K562 (cell line): ENCODE results near the gene BCCIP. TPM values are rescaled to one million over a fixed set of nuclear protein-coding genes. Genes with fewer than 3 reads are reported as not detected.

Experiments used
- ATAC-seq: fragments of 200-7000 bp; cut with Tn5 transposase; 3 replicates; pipeline ENCODE4 v1.9.1; 2020; ENCODE audit warnings: moderate library complexity
- BruUV-seq: library from RNA; stranded (reverse); fragments of 400-500 nt; replicated peaks from 2 replicates; lab custom pipeline; 2021; lab: Mats Ljungman, UMichigan
- CTCF ChIA-PET: fragments of 300-600 bp; formaldehyde crosslinking; extraction: SDS; loops from one replicate; lab custom pipeline; 2021; ENCODE audit warnings: low intra/inter-chr PET ratio; lab: Yijun Ruan, JAX
- POLR2A ChIA-PET: fragments of 300-600, 350-650 bp; sonication (Branson Sonifier 250); formaldehyde crosslinking; extraction: SDS; loops from one replicate; lab custom pipeline; 2021; ENCODE audit warnings: antibody characterized with exemption, inconsistent platforms; lab: Yijun Ruan, JAX
- DNase-seq, 4 experiments: peaks; one replicate each; pipeline versions ENCODE4 v3.0.0 to v3.0.0-alpha.2; 2011 to 2018; ENCODE audit warnings: low spot score in 3 of 4, mixed read lengths in 3 of 4; ENCODE audit errors: extremely low read depth in 1 of 4
- FAIRE-seq: peaks from 2 replicates; lab custom pipeline; 2011; peaks lifted over from hg19 to GRCh38; lab: Jason Lieb, UNC
- H2AFZ ChIP-seq: 2 replicates; pipeline ENCODE4 v1.6.0; 2011; ENCODE audit warnings: low read depth, low read length, control low read depth, inconsistent platforms
- H3K27ac ChIP-seq: fragments of 200-600 bp; 3 replicates; pipeline ENCODE4 v1.8.0; 2011; ENCODE audit warnings: low read depth, mild to moderate bottlenecking, control low read depth, inconsistent platforms, low read length, moderate library complexity, mixed read lengths; ENCODE audit errors: extremely low read depth
- H3K27me3 ChIP-seq, 2 experiments: fragments of 300-600 bp in 1 of 2; 2 replicates in 1 of 2; 3 replicates in 1 of 2; pipeline versions ENCODE4 v1.6.0 to v1.8.0; 2011; ENCODE audit warnings: inconsistent platforms in 2 of 2, low read length in 2 of 2, mild to moderate bottlenecking in 1 of 2, mixed read lengths in 1 of 2, moderate library complexity in 1 of 2; ENCODE audit not compliant: control insufficient read depth in 2 of 2, insufficient read depth in 2 of 2
- H3K36me3 ChIP-seq: fragments of 300-600 bp; 3 replicates; pipeline ENCODE4 v1.8.0; 2011; ENCODE audit warnings: mild to moderate bottlenecking, low read length, inconsistent platforms; ENCODE audit not compliant: control insufficient read depth, insufficient read depth
- H3K4me1 ChIP-seq, 2 experiments: fragments of 200-600 bp in 1 of 2; replicated peaks in 1 of 2; 2 replicates in 1 of 2; 3 replicates in 1 of 2; pipeline versions ENCODE4 v1.5.1 to v1.8.0; 2011; ENCODE audit warnings: inconsistent platforms in 2 of 2, low read length in 2 of 2, mild to moderate bottlenecking in 1 of 2, mixed read lengths in 1 of 2, moderate library complexity in 1 of 2; ENCODE audit not compliant: control insufficient read depth in 2 of 2, insufficient read depth in 2 of 2
- H3K4me2 ChIP-seq: 2 replicates; pipeline ENCODE4 v1.6.1; 2011; ENCODE audit warnings: low read length, control low read depth, inconsistent platforms, mixed read lengths; ENCODE audit not compliant: insufficient read depth
- H3K4me3 ChIP-seq: fragments of 200-600 bp; sonication (generic), shearing (Covaris generic); 2 replicates; pipeline ENCODE4 v1.5.1; 2016; ENCODE audit warnings: control low read depth, inconsistent platforms
- H3K79me2 ChIP-seq: fragments of 200-600 bp; 3 replicates; pipeline ENCODE4 v1.8.0; 2011; ENCODE audit warnings: low read length, inconsistent platforms; ENCODE audit not compliant: control insufficient read depth, insufficient read depth
- H3K9ac ChIP-seq, 2 experiments: 2 replicates each; pipeline versions ENCODE4 v1.6.0 to v1.6.1; 2011; ENCODE audit warnings: low read depth in 2 of 2, low read length in 2 of 2, control low read depth in 1 of 2, inconsistent platforms in 1 of 2, mild to moderate bottlenecking in 1 of 2, mixed read lengths in 1 of 2; ENCODE audit not compliant: insufficient read depth in 1 of 2
- H3K9me1 ChIP-seq: one replicate; pipeline ENCODE4 v1.6.0; 2011; ENCODE audit warnings: inconsistent platforms, mild to moderate bottlenecking, low read length, moderate library complexity; ENCODE audit not compliant: control insufficient read depth, insufficient read depth
- H3K9me3 ChIP-seq: replicated peaks from 2 replicates; pipeline ENCODE4 v1.5.1; 2011; ENCODE audit warnings: low read depth, low read length, inconsistent platforms; ENCODE audit not compliant: control insufficient read depth, insufficient read depth
- H4K20me1 ChIP-seq: replicated peaks from 2 replicates; pipeline ENCODE4 v1.6.1; 2011; ENCODE audit warnings: low read length, inconsistent platforms, mixed read lengths; ENCODE audit not compliant: control insufficient read depth, insufficient read depth
- CREB3L1 ChIP-seq: fragments of 450-650 bp; IDR thresholded peaks from 2 replicates; pipeline ENCODE4 v1.6.1; 2014; ENCODE audit warnings: low read depth, mild to moderate bottlenecking, moderate library complexity, borderline replicate concordance
- NRF1 ChIP-seq, 2 experiments: fragments of 450-650 bp; IDR thresholded peaks in 1 of 2; conservative IDR thresholded peaks in 1 of 2; 2 replicates each; pipeline ENCODE4 v1.6.1; 2014; ENCODE audit warnings: mild to moderate bottlenecking in 2 of 2
- SIN3B ChIP-seq: fragments of 450-650 bp; IDR thresholded peaks from 2 replicates; pipeline ENCODE4 v1.6.1; 2017; ENCODE audit warnings: low read depth, mild to moderate bottlenecking, moderate library complexity
- WGBS: fragments of 100-300 bp; shearing (Covaris generic); methylation state at CpG from one replicate; pipeline ENCODE4 v1.1.6; 2016; ENCODE audit warnings: low coverage, mixed read lengths; ENCODE audit not compliant: insufficient coverage; ENCODE audit errors: missing lambda C conversion rate; 5-methylcytosine and 5-hydroxymethylcytosine counted together
- in situ Hi-C: fragments of 300-500 bp; cut with MboI; formaldehyde crosslinking; loops from 4 replicates; pipeline ENCODE4 v1.15.0; 2018; ENCODE audit warnings: inconsistent platforms, mixed read lengths
- intact Hi-C: fragments of 100-400 bp; cut with micrococcal nuclease; formaldehyde crosslinking; loops from 2 replicates; pipeline ENCODE4 v1.14.2; 2022
- polyA plus RNA-seq, 8 experiments: library from polyadenylated mRNA; depleted of rRNA in 4 of 8; stranded (reverse) in 5 of 8; unstranded in 3 of 8; fragments of >200 nt; fragmentation: Nextera tagmentation in 2 of 8; fragmentation: Illumina TruSeq in 1 of 8; extraction: Ambion mirVana in 2 of 8; extraction: Trizol in 1 of 8; gene quantifications; 2 replicates each; pipeline versions ENCODE4 v1.2.1 to v1.2.3, GENCODE V29; 2011 to 2014; ENCODE audit warnings: inconsistent platforms in 1 of 8, missing spikeins in 1 of 8
- total RNA-seq, 7 experiments: library from RNA; depleted of rRNA in 6 of 7; stranded (reverse); fragments of >200 nt in 6 of 7; fragmentation: Illumina TruSeq in 2 of 7; extraction: Trizol in 2 of 7; gene quantifications; 2 replicates each; pipeline versions ENCODE4 v1.2.1 to v1.2.3, GENCODE V29; 2011 to 2021; ENCODE audit warnings: low replicate concordance in 1 of 7
- TF ChIP-seq, protein P1 (sequence below), 3 experiments: fragments of 200-800 bp in 1 of 3; fragments of 250-450 bp in 1 of 3; fragments of 450-650 bp in 1 of 3; sonication (Bioruptor Pico) in 1 of 3; sonication (Bioruptor generic) in 1 of 3; formaldehyde crosslinking in 1 of 3; IDR thresholded peaks; 2 replicates each; pipeline versions ENCODE4 v1.6.1 to v1.8.0; 2016 to 2022; ENCODE audit warnings: mild to moderate bottlenecking in 2 of 3, missing genetic modification characterization in 2 of 3, missing compliant biosample characterization in 1 of 3, moderate library complexity in 1 of 3

The BCCIP gene
- total and polyA plus RNA-seq, 9 of the 15 experiments (the other 6 are each of a cell fraction or from before 2014, with no cell fraction given): 95.1 to 204 (median 163) TPM

- TF ChIP-seq, protein P1, sequence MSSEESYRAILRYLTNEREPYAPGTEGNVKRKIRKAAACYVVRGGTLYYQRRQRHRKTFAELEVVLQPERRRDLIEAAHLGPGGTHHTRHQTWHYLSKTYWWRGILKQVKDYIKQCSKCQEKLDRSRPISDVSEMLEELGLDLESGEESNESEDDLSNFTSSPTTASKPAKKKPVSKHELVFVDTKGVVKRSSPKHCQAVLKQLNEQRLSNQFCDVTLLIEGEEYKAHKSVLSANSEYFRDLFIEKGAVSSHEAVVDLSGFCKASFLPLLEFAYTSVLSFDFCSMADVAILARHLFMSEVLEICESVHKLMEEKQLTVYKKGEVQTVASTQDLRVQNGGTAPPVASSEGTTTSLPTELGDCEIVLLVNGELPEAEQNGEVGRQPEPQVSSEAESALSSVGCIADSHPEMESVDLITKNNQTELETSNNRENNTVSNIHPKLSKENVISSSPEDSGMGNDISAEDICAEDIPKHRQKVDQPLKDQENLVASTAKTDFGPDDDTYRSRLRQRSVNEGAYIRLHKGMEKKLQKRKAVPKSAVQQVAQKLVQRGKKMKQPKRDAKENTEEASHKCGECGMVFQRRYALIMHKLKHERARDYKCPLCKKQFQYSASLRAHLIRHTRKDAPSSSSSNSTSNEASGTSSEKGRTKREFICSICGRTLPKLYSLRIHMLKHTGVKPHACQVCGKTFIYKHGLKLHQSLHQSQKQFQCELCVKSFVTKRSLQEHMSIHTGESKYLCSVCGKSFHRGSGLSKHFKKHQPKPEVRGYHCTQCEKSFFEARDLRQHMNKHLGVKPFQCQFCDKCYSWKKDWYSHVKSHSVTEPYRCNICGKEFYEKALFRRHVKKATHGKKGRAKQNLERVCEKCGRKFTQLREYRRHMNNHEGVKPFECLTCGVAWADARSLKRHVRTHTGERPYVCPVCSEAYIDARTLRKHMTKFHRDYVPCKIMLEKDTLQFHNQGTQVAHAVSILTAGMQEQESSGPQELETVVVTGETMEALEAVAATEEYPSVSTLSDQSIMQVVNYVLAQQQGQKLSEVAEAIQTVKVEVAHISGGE (CRISPR knock-in tag; IDR thresholded peaks at IDR 0.05): no peak
- TF ChIP-seq SIN3B: no peak
- TF ChIP-seq NRF1 (conservative IDR thresholded peaks at IDR 0.05 in 1 of 2, IDR thresholded peaks at IDR 0.05 in 1 of 2): no peak
- TF ChIP-seq CREB3L1: no peak
- H3K4me3 ChIP-seq: no peak overlapping the region
- BruUV-seq: no TSS peak
- intact Hi-C loops (no loop called here), in situ Hi-C loops (no loop called here)
- 68% methylated on average over 4 of the region's 4 CpGs for WGBS
- no peaks in the 10 kb centered on the region; a peak in 1 of 5 replicates for H3K4me1 ChIP-seq
- no peak overlapping the region for H3K9ac ChIP-seq
- no peak overlapping the region for H3K4me2 ChIP-seq
- ChIA-PET POLR2A (interaction anchor here (0.6 kb wide), 1 partner anchor 529 kb away, joined by 3 read pairs; no protein-coding TSS in a partner anchor), CTCF (no interaction called here)
- H4K20me1 ChIP-seq: no peaks in the 10 kb centered on the region
- DNase-seq: no peak
- no peak overlapping the region for H3K27ac ChIP-seq
- no peak for ATAC-seq
- no peak overlapping the region for H2AFZ ChIP-seq
- H3K27me3 ChIP-seq: no peaks in the 10 kb centered on the region
- H3K9me1 ChIP-seq: no peaks in the 10 kb centered on the region
- H3K36me3 ChIP-seq: peaks cover 11% of the 10 kb centered on the region; the same call in 1 of the 3 replicates
- FAIRE-seq: no peak
- H3K79me2 ChIP-seq: no peaks in the 10 kb centered on the region
- no peaks in the 10 kb centered on the region for H3K9me3 ChIP-seq
Measured at GRCh38 chr10:125871338-125871737, 48.0 kb downstream of the BCCIP start.
